ENCODE results near the gene RPUSD1.

RPUSD1 gene

DNA sequence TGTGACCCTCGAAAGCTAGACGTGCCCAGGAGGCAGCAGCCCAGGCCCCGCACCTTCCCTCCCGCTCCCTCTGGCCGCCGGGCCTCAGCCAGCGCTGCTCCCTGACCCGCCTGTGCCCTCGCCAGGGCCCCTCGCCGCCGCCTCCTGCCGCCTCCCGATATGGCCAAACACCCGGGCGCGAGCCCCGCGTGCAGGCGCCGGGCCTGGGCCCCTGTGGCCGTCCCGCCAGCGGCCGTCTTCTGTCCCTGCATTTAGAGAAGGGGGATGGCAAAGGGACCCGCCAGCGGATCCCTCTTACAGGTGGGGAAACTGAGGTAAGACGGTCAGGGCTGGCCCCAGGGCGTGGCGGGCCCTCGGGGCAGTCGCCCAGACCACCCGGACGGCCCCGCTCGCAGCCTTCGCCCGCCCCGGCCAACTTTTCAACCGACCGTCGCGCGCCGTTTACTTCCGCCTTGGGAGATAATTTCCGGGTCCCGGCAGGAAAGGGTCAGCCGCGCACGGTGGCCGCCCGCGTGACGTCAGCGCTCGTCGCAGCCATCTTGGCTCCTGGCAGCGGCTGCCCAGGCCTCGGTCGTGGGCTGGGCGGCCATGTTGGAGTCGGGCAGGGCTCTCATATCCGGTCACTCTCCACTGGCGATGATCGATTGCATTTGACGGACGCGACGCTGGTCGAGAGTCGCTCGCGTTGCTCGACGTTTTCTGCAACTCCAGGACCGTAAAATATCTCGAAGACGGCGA lies 19.3 kb upstream of the RPUSD1 start:
- Histone ChIP-seq H3K4me1 (ENCODE audit: control insufficient read depth, insufficient read depth, low read depth, low read length) (peaks cover 11% of the 10 kb centered on the region), H3K4me3 (ENCODE audit: insufficient read depth in 1 of 2, low read depth in 1 of 2, low read length in 2 of 2) (peak overlapping the region; percentile 88), H3K27ac (ENCODE audit: low read length, poor library complexity, severe bottlenecking) (no peak overlapping the region), H2BK15ac (ENCODE audit: low read depth, poor library complexity, severe bottlenecking) (no peak overlapping the region), H3K14ac (ENCODE audit: low read length in 2 of 2) (peak overlapping the region in 1 of 2 experiments; percentile 18), H3K9ac (ENCODE audit: low read length) (peak overlapping the region; percentile 93), H3K18ac (ENCODE audit: low read depth in 1 of 2, low read length in 2 of 2) (peak overlapping the region; percentile 65 to 79), H4K91ac (ENCODE audit: low read length) (peak overlapping the region; percentile 93), H2BK12ac (ENCODE audit: low read length in 2 of 2) (no peak overlapping the region), H3K9me3 (ENCODE audit: control insufficient read depth, low read length) (peaks cover 5% of the 10 kb centered on the region), H2BK5ac (ENCODE audit: low read depth, low read length, poor library complexity, severe bottlenecking) (peak overlapping the region; percentile 75), H4K8ac (ENCODE audit: low read length) (peak overlapping the region; percentile 99), H3K4me2 (ENCODE audit: low read length, poor library complexity, severe bottlenecking) (peak overlapping the region; percentile 90), H3K79me1 (replicated peaks; ENCODE audit: low read length, poor library complexity, severe bottlenecking) (peaks cover 6% of the 10 kb centered on the region), H3K27me3 (ENCODE audit: control insufficient read depth in 1 of 2, insufficient read depth in 1 of 2, low read length in 2 of 2) (peaks cover 10 to 14% of the 10 kb centered on the region in 2 experiments), H3K36me3 (ENCODE audit: control insufficient read depth in 1 of 2, insufficient read depth in 2 of 2, low read depth in 1 of 2, low read length in 2 of 2) (peaks cover 0 to 9% of the 10 kb centered on the region in 2 experiments), H3K4ac (ENCODE audit: low read depth in 1 of 2, low read length in 2 of 2) (peak overlapping the region; percentile 91 to 92), H2BK120ac (ENCODE audit: low read depth, low read length) (peak overlapping the region; percentile 80), H2AFZ (ENCODE audit: low read depth, low read length) (peak overlapping the region; percentile 72), H2AK5ac (ENCODE audit: low read length, severe bottlenecking) (no peak overlapping the region), H3K23ac (ENCODE audit: low read length in 2 of 2) (peak overlapping the region in 1 of 2 experiments; percentile 98)
- WGBS: 1% methylated on average over 75 of the region's 80 CpGs
- DNase-seq: peak; percentile 92

- no peak overlapping the region for H3K4me2 ChIP-seq (ENCODE audit: low read length, poor library complexity, severe bottlenecking)
- H3K9ac ChIP-seq (ENCODE audit: low read length): no peak overlapping the region
- no peak overlapping the region for H3K27ac ChIP-seq (ENCODE audit: low read length, poor library complexity, severe bottlenecking)
- no peak overlapping the region for H2BK15ac ChIP-seq (ENCODE audit: low read depth, poor library complexity, severe bottlenecking)
- H2AK5ac ChIP-seq (ENCODE audit: low read length, severe bottlenecking): no peak overlapping the region
- no peak overlapping the region for H2BK5ac ChIP-seq (ENCODE audit: low read depth, low read length, poor library complexity, severe bottlenecking)
- peaks cover 29 to 31% of the 10 kb centered on the region in 2 experiments for H3K27me3 ChIP-seq (ENCODE audit: control insufficient read depth in 1 of 2, insufficient read depth in 1 of 2, low read length in 2 of 2)
- no peak overlapping the region for H2AFZ ChIP-seq (ENCODE audit: low read depth, low read length)
- no peak overlapping the region for H4K91ac ChIP-seq (ENCODE audit: low read length)
- H3K23ac ChIP-seq (ENCODE audit: low read length in 2 of 2): no peak overlapping the region
- H3K9me3 ChIP-seq (ENCODE audit: control insufficient read depth, low read length): no peaks in the 10 kb centered on the region
- no peak overlapping the region for H3K4me3 ChIP-seq (ENCODE audit: insufficient read depth in 1 of 2, low read depth in 1 of 2, low read length in 2 of 2)
- H3K4me1 ChIP-seq (ENCODE audit: control insufficient read depth, insufficient read depth, low read depth, low read length): peaks cover 15% of the 10 kb centered on the region
- H4K8ac ChIP-seq (ENCODE audit: low read length): peak overlapping the region; percentile 32
- H3K18ac ChIP-seq (ENCODE audit: low read depth in 1 of 2, low read length in 2 of 2): no peak overlapping the region
- no peak overlapping the region for H2BK12ac ChIP-seq (ENCODE audit: low read length in 2 of 2)
- H2BK120ac ChIP-seq (ENCODE audit: low read depth, low read length): no peak overlapping the region
- peaks cover 6% of the 10 kb centered on the region for H3K79me1 ChIP-seq (replicated peaks; ENCODE audit: low read length, poor library complexity, severe bottlenecking)
- WGBS: 90% methylated on average over 17 of the region's 17 CpGs
- DNase-seq: no peak
- H3K36me3 ChIP-seq (ENCODE audit: control insufficient read depth in 1 of 2, insufficient read depth in 2 of 2, low read depth in 1 of 2, low read length in 2 of 2): peaks cover 0 to 9% of the 10 kb centered on the region in 2 experiments
- H3K4ac ChIP-seq (ENCODE audit: low read depth in 1 of 2, low read length in 2 of 2): no peak overlapping the region
- H3K14ac ChIP-seq (ENCODE audit: low read length in 2 of 2): no peak overlapping the region
Observed at GRCh38 chr16:805474-805873, 17.3 kb upstream of the RPUSD1 start.

DNA sequence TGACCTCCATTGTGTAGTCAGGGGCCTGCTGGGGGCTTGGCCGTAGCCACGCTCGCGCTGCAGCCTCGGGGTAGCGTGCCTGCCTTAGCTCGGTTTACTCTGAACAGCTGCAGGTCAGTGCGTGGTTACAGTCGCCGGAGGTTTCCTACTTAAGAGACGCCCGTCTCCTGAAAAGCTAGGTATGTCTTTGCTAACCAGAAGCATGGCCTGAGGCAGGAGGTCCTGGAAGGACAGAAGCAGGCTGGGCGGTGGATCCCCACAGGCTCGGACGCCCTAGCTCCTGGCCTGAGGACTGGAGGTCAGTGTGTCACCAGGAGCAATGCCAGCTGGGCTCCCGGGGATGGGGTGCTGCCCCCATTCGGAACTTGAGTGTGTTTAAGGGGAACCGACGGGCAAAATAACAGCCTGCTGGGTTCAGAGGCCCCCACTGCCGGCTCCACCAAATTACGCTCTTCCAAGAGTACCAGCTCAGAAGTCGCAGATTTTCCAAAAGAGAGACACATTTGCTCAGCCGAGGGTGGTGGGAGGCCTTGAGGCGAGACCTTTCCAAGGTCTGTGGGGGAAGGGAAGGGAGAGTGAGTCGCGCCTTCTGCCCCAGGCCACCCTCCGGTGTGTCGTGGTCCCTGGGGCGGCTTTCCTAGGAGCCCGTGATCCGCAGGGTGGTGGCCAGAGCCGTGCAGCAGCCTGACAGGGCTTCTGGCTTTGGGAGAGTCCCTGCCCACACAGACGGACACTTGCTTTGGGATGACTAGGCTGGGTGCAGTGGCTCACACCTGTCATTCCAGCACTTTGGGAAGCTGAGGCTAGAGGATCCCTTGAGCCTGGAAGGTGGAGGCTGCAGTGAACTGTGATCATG lies 16.2 kb upstream of the RPUSD1 start:
- Histone ChIP-seq H3K14ac (ENCODE audit: low read length in 2 of 2) (no peak overlapping the region), H3K27ac (ENCODE audit: low read length, poor library complexity, severe bottlenecking) (no peak overlapping the region), H2AFZ (ENCODE audit: low read depth, low read length) (no peak overlapping the region), H3K79me1 (replicated peaks; ENCODE audit: low read length, poor library complexity, severe bottlenecking) (peaks cover 6% of the 10 kb centered on the region), H2BK5ac (ENCODE audit: low read depth, low read length, poor library complexity, severe bottlenecking) (no peak overlapping the region), H3K9ac (ENCODE audit: low read length) (no peak overlapping the region), H3K4me3 (ENCODE audit: insufficient read depth in 1 of 2, low read depth in 1 of 2, low read length in 2 of 2) (no peak overlapping the region), H3K23ac (ENCODE audit: low read length in 2 of 2) (no peak overlapping the region), H2BK15ac (ENCODE audit: low read depth, poor library complexity, severe bottlenecking) (no peak overlapping the region), H3K4me1 (ENCODE audit: control insufficient read depth, insufficient read depth, low read depth, low read length) (peaks cover 22% of the 10 kb centered on the region), H3K4ac (ENCODE audit: low read depth in 1 of 2, low read length in 2 of 2) (no peak overlapping the region), H3K18ac (ENCODE audit: low read depth in 1 of 2, low read length in 2 of 2) (no peak overlapping the region), H3K36me3 (ENCODE audit: control insufficient read depth in 1 of 2, insufficient read depth in 2 of 2, low read depth in 1 of 2, low read length in 2 of 2) (peaks cover 0 to 9% of the 10 kb centered on the region in 2 experiments), H2BK12ac (ENCODE audit: low read length in 2 of 2) (no peak overlapping the region), H4K8ac (ENCODE audit: low read length) (no peak overlapping the region), H3K9me3 (ENCODE audit: control insufficient read depth, low read length) (no peaks in the 10 kb centered on the region), H2AK5ac (ENCODE audit: low read length, severe bottlenecking) (no peak overlapping the region), H4K91ac (ENCODE audit: low read length) (peak overlapping the region; percentile 53), H3K27me3 (ENCODE audit: control insufficient read depth in 1 of 2, insufficient read depth in 1 of 2, low read length in 2 of 2) (peaks cover 38 to 40% of the 10 kb centered on the region in 2 experiments), H3K4me2 (ENCODE audit: low read length, poor library complexity, severe bottlenecking) (no peak overlapping the region), H2BK120ac (ENCODE audit: low read depth, low read length) (no peak overlapping the region)
- no peak for DNase-seq
- 84% methylated on average over 33 of the region's 33 CpGs for WGBS

- H3K18ac ChIP-seq (ENCODE audit: low read depth in 1 of 2, low read length in 2 of 2): no peak overlapping the region
- H3K4me1 ChIP-seq (ENCODE audit: control insufficient read depth, insufficient read depth, low read depth, low read length): peaks cover 22% of the 10 kb centered on the region
- H3K14ac ChIP-seq (ENCODE audit: low read length in 2 of 2): no peak overlapping the region
- H3K4me2 ChIP-seq (ENCODE audit: low read length, poor library complexity, severe bottlenecking): no peak overlapping the region
- H3K4me3 ChIP-seq (ENCODE audit: insufficient read depth in 1 of 2, low read depth in 1 of 2, low read length in 2 of 2): no peak overlapping the region
- no peak overlapping the region for H2AFZ ChIP-seq (ENCODE audit: low read depth, low read length)
- 76% methylated on average over 7 of the region's 8 CpGs for WGBS
- H4K8ac ChIP-seq (ENCODE audit: low read length): no peak overlapping the region
- peaks cover 6% of the 10 kb centered on the region for H3K79me1 ChIP-seq (replicated peaks; ENCODE audit: low read length, poor library complexity, severe bottlenecking)
- no peak overlapping the region for H2BK12ac ChIP-seq (ENCODE audit: low read length in 2 of 2)
- peaks cover 45 to 46% of the 10 kb centered on the region in 2 experiments for H3K27me3 ChIP-seq (ENCODE audit: control insufficient read depth in 1 of 2, insufficient read depth in 1 of 2, low read length in 2 of 2)
- DNase-seq: no peak
- H2AK5ac ChIP-seq (ENCODE audit: low read length, severe bottlenecking): no peak overlapping the region
- H2BK15ac ChIP-seq (ENCODE audit: low read depth, poor library complexity, severe bottlenecking): no peak overlapping the region
- no peaks in the 10 kb centered on the region for H3K9me3 ChIP-seq (ENCODE audit: control insufficient read depth, low read length)
- H3K4ac ChIP-seq (ENCODE audit: low read depth in 1 of 2, low read length in 2 of 2): no peak overlapping the region
- peaks cover 0 to 13% of the 10 kb centered on the region in 2 experiments for H3K36me3 ChIP-seq (ENCODE audit: control insufficient read depth in 1 of 2, insufficient read depth in 2 of 2, low read depth in 1 of 2, low read length in 2 of 2)
- no peak overlapping the region for H3K23ac ChIP-seq (ENCODE audit: low read length in 2 of 2)
- H3K27ac ChIP-seq (ENCODE audit: low read length, poor library complexity, severe bottlenecking): no peak overlapping the region
- H3K9ac ChIP-seq (ENCODE audit: low read length): no peak overlapping the region
- no peak overlapping the region for H2BK5ac ChIP-seq (ENCODE audit: low read depth, low read length, poor library complexity, severe bottlenecking)
- H2BK120ac ChIP-seq (ENCODE audit: low read depth, low read length): no peak overlapping the region
- no peak overlapping the region for H4K91ac ChIP-seq (ENCODE audit: low read length)
Observed at GRCh38 chr16:803754-804080, 15.5 kb upstream of the RPUSD1 start.
